NCI-H524 (cell line): Measurements from ENCODE around the gene ZBTB24.
A peak's percentile ranks its signal among the peaks of the same experiment; 100 is the strongest.
"Not testable (repeated sequence)": the region's sequence is repeated elsewhere in the genome, so short reads cannot be mapped to it uniquely, and the experiment has no call there.

Experiments
- DNase-seq, 2 experiments: peaks; one replicate each; lab custom pipeline; 2025; lab: John Stamatoyannopoulos, UW

The ZBTB24 gene

GRCh38 chr6:109482905-109483734 lies at the start of gene ZBTB24:
ZBTB24 (minus strand) TSS chr6:109483219; CDS start chr6:109482026, 1,193 bp downstream.
- DNase-seq: peak; percentile 66 to 87

- no peak for DNase-seq
Observed at GRCh38 chr6:109531446-109531845, 48.4 kb upstream of the ZBTB24 start.

GRCh38 chr6:109527989-109528388 lies 45.0 kb upstream of the ZBTB24 start:
- peak; percentile 24 to 48 for DNase-seq

GRCh38 chr6:109526905-109527628 lies 44.0 kb upstream of the ZBTB24 start:
- peak; percentile 49 to 76 for DNase-seq

GRCh38 chr6:109524129-109524528 lies 41.1 kb upstream of the ZBTB24 start:
- no peak for DNase-seq

- DNase-seq: no peak
Observed at GRCh38 chr6:109523478-109523877, 40.5 kb upstream of the ZBTB24 start.

- no peak for DNase-seq
Observed at GRCh38 chr6:109521080-109521479, 38.1 kb upstream of the ZBTB24 start.

GRCh38 chr6:109519647-109520046 lies 36.6 kb upstream of the ZBTB24 start:
- DNase-seq: not testable (repeated sequence)

GRCh38 chr6:109516929-109517328 lies 33.9 kb upstream of the ZBTB24 start:
- DNase-seq: no peak

GRCh38 chr6:109515781-109516409 lies 32.9 kb upstream of the ZBTB24 start:
- DNase-seq: no peak

- DNase-seq: no peak
Observed at GRCh38 chr6:109514946-109515345, 31.9 kb upstream of the ZBTB24 start.

- DNase-seq: no peak
Observed at GRCh38 chr6:109513571-109514071, 30.6 kb upstream of the ZBTB24 start.

- DNase-seq: no peak
Observed at GRCh38 chr6:109512271-109512817, 29.3 kb upstream of the ZBTB24 start.

GRCh38 chr6:109511832-109512231 lies 28.8 kb upstream of the ZBTB24 start:
- no peak for DNase-seq

GRCh38 chr6:109510358-109510757 lies 27.3 kb upstream of the ZBTB24 start:
- no peak for DNase-seq

- no peak for DNase-seq
Observed at GRCh38 chr6:109508166-109508860, 25.3 kb upstream of the ZBTB24 start.

GRCh38 chr6:109507490-109508072 lies 24.6 kb upstream of the ZBTB24 start:
- DNase-seq: no peak

- no peak for DNase-seq
Observed at GRCh38 chr6:109506841-109507240, 23.8 kb upstream of the ZBTB24 start.

- no peak for DNase-seq
Observed at GRCh38 chr6:109506314-109506713, 23.3 kb upstream of the ZBTB24 start.

- peak in 1 of 2 experiments; percentile 28 for DNase-seq
Observed at GRCh38 chr6:109503327-109504224, 20.6 kb upstream of the ZBTB24 start.
